Fibroblast of lung (primary cell): ENCODE measurements around the gene NDUFS5.

Experiments used
- CTCF ChIP-seq, 2 donors: IDR thresholded peaks in 1 of 2; conservative IDR thresholded peaks in 1 of 2; 1 replicate in 1 of 2; 2 replicates in 1 of 2; pipeline ENCODE4 v1.5.1; 2011 to 2012; ENCODE audit warnings: low read length in 2 of 2, control low read depth in 1 of 2, inconsistent platforms in 1 of 2, low read depth in 1 of 2, mild to moderate bottlenecking in 1 of 2
- EZH2 ChIP-seq: IDR thresholded peaks from 2 replicates; pipeline ENCODE4 v1.5.1; 2012; ENCODE audit warnings: low read length, control low read depth, mild to moderate bottlenecking; ENCODE audit errors: missing control alignments

DNA sequence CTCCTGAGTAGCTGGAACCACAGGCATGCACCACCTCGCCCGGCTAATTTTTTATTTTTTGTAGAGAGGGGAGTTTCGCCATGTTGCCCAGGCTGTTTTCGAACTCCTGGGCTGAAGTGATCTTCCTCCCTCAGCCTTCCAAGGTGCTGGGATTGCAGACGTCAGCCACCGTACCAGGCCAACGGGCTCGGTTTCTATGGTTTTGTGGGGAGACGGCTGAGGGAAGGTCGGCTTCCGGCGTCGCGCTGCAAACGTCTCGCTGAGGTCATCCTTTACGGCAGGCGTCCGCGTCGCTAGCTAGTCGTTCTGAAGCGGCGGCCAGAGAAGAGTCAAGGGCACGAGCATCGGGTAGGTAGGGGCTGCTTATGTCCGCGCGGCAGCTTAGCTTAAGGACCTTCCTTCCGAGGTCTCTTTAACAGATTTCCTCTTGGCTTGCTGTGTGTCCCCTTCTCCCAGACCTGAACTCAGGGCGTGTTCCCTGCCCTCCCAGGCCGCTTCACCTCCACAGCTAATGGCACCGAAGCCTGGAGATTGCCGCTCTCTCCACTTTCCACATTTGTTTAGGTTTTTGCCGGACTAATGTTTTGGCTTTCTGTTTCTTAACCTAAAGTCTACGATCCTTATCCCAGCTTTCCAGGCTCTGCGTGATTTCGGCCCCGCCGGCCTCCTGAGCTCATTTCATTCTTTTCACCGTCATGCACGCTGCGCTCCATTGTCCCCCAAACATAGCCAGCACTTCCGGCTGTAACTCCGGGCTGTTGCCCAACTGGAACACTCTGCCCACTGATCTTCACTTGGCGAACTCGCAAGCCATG, at the start of gene NDUFS5:
- TF ChIP-seq CTCF (conservative IDR thresholded peaks at IDR 0.05 in 1 of 2, IDR thresholded peaks at IDR 0.05 in 1 of 2; ENCODE audit: low read depth in 1 of 2, low read length in 2 of 2) (no peak), EZH2 (no peak)
